ENCODE results near the gene ANKRD37. TPM values are rescaled to one million over a fixed set of nuclear protein-coding genes. Genes with fewer than 3 reads are reported as not detected.

ANKRD37 gene
- polyA plus RNA-seq, 4 donors = 11.7 to 14.5 (median 12.9) TPM

- no peak for DNase-seq (ENCODE audit: low read depth in 4 of 4, low spot score in 3 of 4)
Measured at GRCh38 chr4:185379326-185380295, 17.0 kb upstream of the ANKRD37 start.

- no peak for DNase-seq (ENCODE audit: low read depth in 4 of 4, low spot score in 3 of 4)
Measured at GRCh38 chr4:185380320-185380719, 16.3 kb upstream of the ANKRD37 start.

- no peak for DNase-seq (ENCODE audit: low read depth in 4 of 4, low spot score in 3 of 4)
Measured at GRCh38 chr4:185381288-185382196, 15.1 kb upstream of the ANKRD37 start.

GRCh38 chr4:185382754-185383153, 13.9 kb upstream of the ANKRD37 start:
- no peak for DNase-seq (ENCODE audit: low read depth in 4 of 4, low spot score in 3 of 4)

GRCh38 chr4:185383451-185383850, 13.2 kb upstream of the ANKRD37 start:
- DNase-seq (ENCODE audit: low read depth in 4 of 4, low spot score in 3 of 4) = no peak

- no peak for DNase-seq (ENCODE audit: low read depth in 4 of 4, low spot score in 3 of 4)
Measured at GRCh38 chr4:185384061-185384460, 12.6 kb upstream of the ANKRD37 start.

- DNase-seq (ENCODE audit: low read depth in 4 of 4, low spot score in 3 of 4) = peak in 1 of 4 donors; percentile 42
Measured at GRCh38 chr4:185384930-185385331, 11.7 kb upstream of the ANKRD37 start.

- no peak for DNase-seq (ENCODE audit: low read depth in 4 of 4, low spot score in 3 of 4)
Measured at GRCh38 chr4:185387957-185388356, 8.7 kb upstream of the ANKRD37 start.

- no peak for DNase-seq (ENCODE audit: low read depth in 4 of 4, low spot score in 3 of 4)
Measured at GRCh38 chr4:185390941-185391340, 5.7 kb upstream of the ANKRD37 start.

- DNase-seq (ENCODE audit: low read depth in 4 of 4, low spot score in 3 of 4) = no peak
Measured at GRCh38 chr4:185392156-185392555, 4.5 kb upstream of the ANKRD37 start.

GRCh38 chr4:185394568-185395237, 1.9 kb upstream of the ANKRD37 start:
- no peak for DNase-seq (ENCODE audit: low read depth in 4 of 4, low spot score in 3 of 4)

- peak in 2 of 4 donors; percentile 75 to 82 for DNase-seq (ENCODE audit: low read depth in 4 of 4, low spot score in 3 of 4)
Measured at GRCh38 chr4:185395238-185395955, 1.2 kb upstream of the ANKRD37 start, which contains the start of gene LRP2BP. TSS of gene LRP2BP (minus strand) at chr4:185395924. CDS start at chr4:185378186, 17,738 bp downstream.

- DNase-seq (ENCODE audit: low read depth in 4 of 4, low spot score in 3 of 4) = peak; percentile 91 to 95 (median 93)
Measured at GRCh38 chr4:185395956-185396723, 501 bp upstream of the ANKRD37 start.

- DNase-seq (ENCODE audit: low read depth in 4 of 4, low spot score in 3 of 4) = no peak
Measured at GRCh38 chr4:185398618-185399017, 2.0 kb downstream of the ANKRD37 start.

GRCh38 chr4:185399466-185399865, 2.8 kb downstream of the ANKRD37 start:
- DNase-seq (ENCODE audit: low read depth in 4 of 4, low spot score in 3 of 4) = no peak

- no peak for DNase-seq (ENCODE audit: low read depth in 4 of 4, low spot score in 3 of 4)
Measured at GRCh38 chr4:185404031-185404430, 7.4 kb downstream of the ANKRD37 start.

- no peak for DNase-seq (ENCODE audit: low read depth in 4 of 4, low spot score in 3 of 4)
Measured at GRCh38 chr4:185405296-185405999, 8.8 kb downstream of the ANKRD37 start.

GRCh38 chr4:185408432-185408831, 11.8 kb downstream of the ANKRD37 start:
- no peak for DNase-seq (ENCODE audit: low read depth in 4 of 4, low spot score in 3 of 4)
